Tibial nerve (tissue), 4 donors: ENCODE data around the gene ZMAT1.

Source experiments
- EP300 ChIP-seq, 2 donors: sonication (generic); formaldehyde crosslinking; IDR thresholded peaks; one replicate each; pipeline ENCODE4 v1.6.1; 2017; ENCODE audit warnings: antibody characterized with exemption in 2 of 2, mild to moderate bottlenecking in 1 of 2
- TF ChIP-seq, protein P1 (sequence below), 5 experiments: fragments of 200-600 bp in 3 of 5; fragments of 450-650 bp in 2 of 5; sonication (generic) in 3 of 5; IDR thresholded peaks; one replicate each; pipeline ENCODE4 v1.5.1; 2016 to 2019; ENCODE audit warnings: antibody characterized with exemption in 5 of 5, mild to moderate bottlenecking in 3 of 5, moderate library complexity in 2 of 5

DNA sequence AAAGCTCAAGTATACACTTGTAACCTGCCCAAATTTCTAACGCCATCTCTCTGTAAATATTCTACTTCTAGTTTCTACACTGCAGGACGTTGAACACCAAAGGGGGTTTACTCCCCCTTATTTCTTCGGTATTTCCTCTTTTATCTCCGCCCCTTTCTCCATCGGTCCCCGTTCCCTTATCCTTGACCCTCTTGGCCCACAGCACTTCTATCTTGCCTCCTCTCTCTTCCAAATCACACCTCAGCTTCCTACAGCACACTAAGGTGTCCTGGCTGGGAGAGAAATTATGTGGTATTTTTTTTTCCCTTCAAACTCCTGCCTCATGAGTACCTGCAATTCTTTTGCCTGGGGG, 715 bp downstream of the ZMAT1 start:
- TF ChIP-seq, protein P1, sequence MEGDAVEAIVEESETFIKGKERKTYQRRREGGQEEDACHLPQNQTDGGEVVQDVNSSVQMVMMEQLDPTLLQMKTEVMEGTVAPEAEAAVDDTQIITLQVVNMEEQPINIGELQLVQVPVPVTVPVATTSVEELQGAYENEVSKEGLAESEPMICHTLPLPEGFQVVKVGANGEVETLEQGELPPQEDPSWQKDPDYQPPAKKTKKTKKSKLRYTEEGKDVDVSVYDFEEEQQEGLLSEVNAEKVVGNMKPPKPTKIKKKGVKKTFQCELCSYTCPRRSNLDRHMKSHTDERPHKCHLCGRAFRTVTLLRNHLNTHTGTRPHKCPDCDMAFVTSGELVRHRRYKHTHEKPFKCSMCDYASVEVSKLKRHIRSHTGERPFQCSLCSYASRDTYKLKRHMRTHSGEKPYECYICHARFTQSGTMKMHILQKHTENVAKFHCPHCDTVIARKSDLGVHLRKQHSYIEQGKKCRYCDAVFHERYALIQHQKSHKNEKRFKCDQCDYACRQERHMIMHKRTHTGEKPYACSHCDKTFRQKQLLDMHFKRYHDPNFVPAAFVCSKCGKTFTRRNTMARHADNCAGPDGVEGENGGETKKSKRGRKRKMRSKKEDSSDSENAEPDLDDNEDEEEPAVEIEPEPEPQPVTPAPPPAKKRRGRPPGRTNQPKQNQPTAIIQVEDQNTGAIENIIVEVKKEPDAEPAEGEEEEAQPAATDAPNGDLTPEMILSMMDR (IDR thresholded peaks at IDR 0.05), result no peak
- TF ChIP-seq EP300 (IDR thresholded peaks at IDR 0.05), result no peak
